NCI-H2029 treated with DMSO at 0.1 percent for 48 hours (cell line): ENCODE data around the gene GLP2R.

Experiments used
- DNase-seq: peaks from one replicate; lab custom pipeline; 2025; lab: John Stamatoyannopoulos, UW

The GLP2R gene

DNA sequence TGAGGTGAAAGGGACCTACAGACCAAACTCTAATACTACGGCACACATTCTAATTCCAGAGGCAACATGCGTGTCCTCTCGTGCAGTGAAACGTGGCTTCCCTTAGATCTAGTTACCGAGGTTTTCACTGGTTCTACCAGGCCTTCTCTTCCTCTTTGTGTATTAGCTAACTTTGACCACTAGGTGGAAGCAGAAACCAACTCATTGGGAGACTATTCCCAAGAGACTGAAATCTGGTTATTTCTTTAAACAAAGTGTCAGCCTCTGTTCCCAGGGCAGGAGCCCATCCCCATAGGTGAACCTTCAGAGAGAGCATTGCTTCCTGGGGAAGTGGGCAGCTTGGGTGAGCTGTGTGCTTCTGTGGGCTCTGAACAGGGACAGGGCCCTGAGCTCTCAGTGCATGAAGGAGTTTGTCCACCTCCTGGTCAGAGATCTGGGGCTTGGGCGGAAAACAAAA lies 99.0 kb downstream of the GLP2R start:
- DNase-seq = peak; percentile 5

DNA sequence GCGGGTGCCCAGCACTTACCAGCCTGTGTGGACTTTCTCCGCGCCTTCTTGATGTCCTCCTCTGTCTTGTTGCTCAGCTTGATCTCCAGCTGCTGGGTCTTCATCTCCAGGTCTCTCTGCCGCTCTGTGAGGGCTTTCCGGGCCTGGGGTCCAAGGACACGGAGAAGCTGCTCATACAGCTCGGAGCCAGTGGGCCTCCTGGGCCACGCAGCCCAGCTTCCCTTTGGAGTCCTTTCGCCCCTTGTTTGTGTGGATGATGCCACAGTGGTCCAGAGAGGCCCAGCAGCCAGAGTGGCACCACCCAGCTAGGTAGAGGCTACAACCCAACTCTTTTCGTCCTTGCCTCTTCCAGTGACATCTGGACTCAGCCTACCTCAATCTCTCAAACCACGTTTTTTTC lies 99.7 kb downstream of the GLP2R start:
- DNase-seq = no peak

- DNase-seq = no peak
Measured at GRCh38 chr17:9926150-9926804, 100.6 kb downstream of the GLP2R start.

- no peak for DNase-seq
Measured at GRCh38 chr17:9928601-9929333, 103.0 kb downstream of the GLP2R start.

DNA sequence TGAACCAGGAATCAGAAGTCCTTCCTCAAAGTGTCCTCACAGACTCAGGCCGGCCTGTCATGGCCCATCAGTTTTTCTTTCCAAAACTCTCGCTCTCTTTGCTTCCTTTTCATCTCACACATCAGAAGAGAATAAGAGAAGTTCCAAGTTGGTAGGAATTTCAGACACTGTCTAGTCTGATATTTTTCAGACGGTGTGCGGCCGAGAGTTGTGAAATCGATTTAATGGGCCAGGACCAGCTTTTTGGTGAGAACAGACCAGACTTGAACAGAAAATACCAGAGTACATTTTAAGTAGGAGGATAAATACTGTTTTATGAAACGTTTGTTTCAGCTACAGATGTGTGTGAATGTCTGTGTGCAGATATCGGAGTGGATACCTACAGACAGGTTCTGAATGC lies 104.1 kb downstream of the GLP2R start:
- no peak for DNase-seq

DNA sequence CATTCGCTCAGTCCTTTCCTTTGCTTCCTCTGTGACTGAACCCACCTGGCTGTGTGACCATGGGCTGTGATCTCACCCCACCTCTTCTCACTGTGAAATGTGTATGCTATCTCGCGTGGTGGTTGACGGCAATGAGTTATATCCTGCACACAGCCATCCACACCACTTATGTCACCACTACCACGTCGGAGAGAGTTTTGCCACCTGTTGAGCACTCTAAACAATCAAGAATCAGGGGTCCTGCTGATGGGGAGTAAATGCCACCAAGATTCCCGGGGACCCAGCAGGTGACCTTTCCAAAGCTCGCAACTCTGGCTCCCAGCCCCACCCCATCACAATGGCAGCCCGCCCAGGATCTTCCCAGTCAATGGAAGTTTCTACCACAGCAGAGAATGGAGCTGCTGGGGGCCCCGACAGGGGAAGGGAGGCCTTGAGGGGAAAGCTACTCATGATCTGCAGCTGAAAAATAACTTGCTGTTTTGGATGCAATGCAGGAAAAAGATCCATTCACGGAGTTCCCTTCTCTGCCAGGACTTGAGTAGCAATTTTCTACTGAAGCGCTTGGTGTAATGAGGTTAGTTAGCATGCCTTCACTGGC lies 105.5 kb downstream of the GLP2R start:
- DNase-seq = no peak

GRCh38 chr17:9932491-9932890 lies 106.8 kb downstream of the GLP2R start:
- DNase-seq = no peak

DNA sequence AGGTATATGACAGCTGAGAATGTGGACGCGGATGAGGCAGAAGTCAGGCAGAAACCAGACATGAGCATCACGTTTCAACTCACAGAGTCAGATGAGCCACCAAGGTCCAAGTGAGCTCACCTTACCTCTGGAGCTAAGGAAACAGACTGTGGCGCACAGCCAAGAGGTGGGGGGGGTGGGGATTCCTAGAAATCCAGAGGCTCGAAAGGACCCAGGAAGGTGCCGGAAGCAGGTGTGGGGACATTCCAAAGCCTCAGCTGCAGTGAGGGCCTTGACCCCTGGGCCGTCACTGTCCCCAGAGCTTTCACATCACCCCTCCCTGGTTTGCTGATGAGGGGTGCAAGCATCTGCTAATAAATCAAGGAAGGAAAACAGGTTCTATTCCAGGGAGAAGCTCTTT lies 108.6 kb downstream of the GLP2R start:
- no peak for DNase-seq

GRCh38 chr17:9935408-9935807 lies 109.7 kb downstream of the GLP2R start:
- no peak for DNase-seq

DNA sequence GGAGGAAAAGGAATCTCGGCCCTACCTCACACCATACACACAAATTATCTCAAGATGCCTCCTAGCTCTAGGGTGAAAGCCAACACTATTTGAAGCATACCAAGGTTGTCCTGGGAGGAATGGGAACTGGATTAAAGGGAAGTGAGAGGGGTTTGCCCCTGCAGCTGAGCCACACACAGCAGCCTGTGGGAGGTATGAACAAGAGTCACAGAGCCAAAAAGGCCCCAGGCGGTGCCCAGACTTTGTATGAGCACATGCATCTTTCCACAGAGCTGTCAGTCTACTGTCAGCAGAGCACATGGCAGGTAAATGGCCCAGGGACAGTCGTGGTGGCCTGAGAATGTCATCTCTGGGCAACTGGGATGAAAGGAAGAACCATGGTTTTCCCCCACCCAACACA lies 110.4 kb downstream of the GLP2R start:
- DNase-seq = no peak

- no peak for DNase-seq
Measured at GRCh38 chr17:9937241-9937761, 111.6 kb downstream of the GLP2R start.

- DNase-seq = no peak
Measured at GRCh38 chr17:9937901-9938300, 112.2 kb downstream of the GLP2R start.

- DNase-seq = no peak
Measured at GRCh38 chr17:9938764-9939163, 113.0 kb downstream of the GLP2R start.

GRCh38 chr17:9940841-9941240 lies 115.1 kb downstream of the GLP2R start:
- DNase-seq = no peak

- DNase-seq = no peak
Measured at GRCh38 chr17:9941305-9941704, 115.6 kb downstream of the GLP2R start.
